HepG2 (cell line): ENCODE results near the gene TBCCD1. TPM values are rescaled to one million over a fixed set of nuclear protein-coding genes. Genes with fewer than 3 reads are reported as not detected.

Source experiments
- FOSL1 ChIP-seq: sonication (generic); formaldehyde crosslinking; IDR thresholded peaks from 2 replicates; pipeline ENCODE4 v1.9.0; 2021; ENCODE audit warnings: missing genetic modification reagents, borderline replicate concordance
- POLR2AphosphoS2 ChIP-seq: IDR thresholded peaks from 2 replicates; pipeline ENCODE4 v1.6.1; 2011; ENCODE audit warnings: low read depth, low read length, improper control_type of control experiment
- TAF15 ChIP-seq: fragments of 200-400 bp; formaldehyde crosslinking; IDR thresholded peaks from one replicate; pipeline ENCODE4 v1.6.1; 2018; ENCODE audit warnings: mild to moderate bottlenecking, low read depth, low read length; ENCODE audit not compliant: poor library complexity, severe bottlenecking
- ZNF563 ChIP-seq: sonication (generic); formaldehyde crosslinking; IDR thresholded peaks from 2 replicates; pipeline ENCODE4 v1.8.0; 2022; ENCODE audit warnings: mild to moderate bottlenecking, moderate library complexity, missing genetic modification reagents
- polyA plus RNA-seq, 8 experiments: library from polyadenylated mRNA; depleted of rRNA in 3 of 8; stranded (reverse) in 7 of 8; unstranded in 1 of 8; fragments of >200 nt; fragmentation: Illumina TruSeq in 4 of 8; extraction: Trizol in 4 of 8; gene quantifications; 2 replicates each; pipeline versions ENCODE4 v1.2.1 to v1.2.3, GENCODE V29; 2011 to 2016; ENCODE audit warnings: low read depth in 4 of 8, missing spikeins in 1 of 8, mixed read lengths in 1 of 8; ENCODE audit not compliant: insufficient read depth in 1 of 8
- total RNA-seq, 5 experiments: library from RNA; depleted of rRNA; stranded (reverse); fragments of >200 nt; fragmentation: Illumina TruSeq; extraction: Trizol; gene quantifications; 2 replicates each; pipeline ENCODE4 v1.2.3, GENCODE V29; 2016; ENCODE audit warnings: low read depth in 1 of 5
- TF ChIP-seq, protein P1 (sequence below): sonication (generic); formaldehyde crosslinking; conservative IDR thresholded peaks from 2 replicates; pipeline ENCODE4 v1.4.0; 2020; ENCODE audit warnings: missing genetic modification reagents
- TF ChIP-seq, protein P2 (sequence below): IDR thresholded peaks from 2 replicates; pipeline ENCODE4 v1.6.1; 2016; ENCODE audit warnings: missing compliant biosample characterization, missing genetic modification reagents, borderline replicate concordance
- TF ChIP-seq, protein P3 (sequence below): fragments of 450-650 bp; IDR thresholded peaks from 2 replicates; pipeline ENCODE4 v1.6.1; 2017; ENCODE audit warnings: mild to moderate bottlenecking
- TF ChIP-seq, protein P4 (sequence below): sonication (generic); formaldehyde crosslinking; IDR thresholded peaks from 2 replicates; pipeline ENCODE4 v1.4.0; 2020; ENCODE audit warnings: missing genetic modification reagents
- TF ChIP-seq, protein P5 (sequence below): sonication (generic); formaldehyde crosslinking; conservative IDR thresholded peaks from 2 replicates; pipeline ENCODE4 v1.8.0; 2022; ENCODE audit warnings: low read depth, missing genetic modification reagents

TBCCD1 gene
- total and polyA plus RNA-seq, 2 of the 13 experiments (the other 11 are each of a cell fraction or from before 2014, with no cell fraction given), result 13.6 to 16.2 TPM

DNA sequence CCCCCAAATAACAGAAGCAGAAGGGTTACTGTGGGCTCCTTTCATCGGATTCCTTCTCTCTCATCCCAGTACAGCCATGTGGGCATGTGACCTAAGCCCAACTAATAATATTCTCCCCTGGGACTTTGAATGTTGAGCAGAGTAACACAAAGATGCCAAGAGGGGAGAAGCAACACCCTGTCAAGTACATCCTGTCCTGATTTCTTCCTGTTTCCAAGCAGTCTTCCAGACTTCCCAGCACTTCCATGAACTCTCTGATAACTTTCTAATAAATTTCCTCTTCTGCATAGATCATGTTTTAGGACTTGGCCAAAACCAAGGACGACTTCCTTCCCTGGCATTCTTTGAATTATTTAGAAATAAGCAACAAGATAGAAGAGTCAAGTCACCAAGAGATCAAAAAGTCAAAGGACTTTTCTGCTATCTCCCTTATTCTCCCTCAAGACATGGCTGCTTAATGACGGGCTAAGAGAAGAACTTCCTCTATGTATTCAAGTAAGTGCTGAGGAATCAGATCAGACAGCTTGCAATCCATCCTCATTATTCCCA lies 60.9 kb downstream of the TBCCD1 start (continued):
- TF ChIP-seq, protein P1, sequence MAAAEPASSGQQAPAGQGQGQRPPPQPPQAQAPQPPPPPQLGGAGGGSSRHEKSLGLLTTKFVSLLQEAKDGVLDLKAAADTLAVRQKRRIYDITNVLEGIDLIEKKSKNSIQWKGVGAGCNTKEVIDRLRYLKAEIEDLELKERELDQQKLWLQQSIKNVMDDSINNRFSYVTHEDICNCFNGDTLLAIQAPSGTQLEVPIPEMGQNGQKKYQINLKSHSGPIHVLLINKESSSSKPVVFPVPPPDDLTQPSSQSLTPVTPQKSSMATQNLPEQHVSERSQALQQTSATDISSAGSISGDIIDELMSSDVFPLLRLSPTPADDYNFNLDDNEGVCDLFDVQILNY, result no peak
- TF ChIP-seq ZNF563, result no peak
- no peak for TF ChIP-seq TAF15
- TF ChIP-seq, protein P2, sequence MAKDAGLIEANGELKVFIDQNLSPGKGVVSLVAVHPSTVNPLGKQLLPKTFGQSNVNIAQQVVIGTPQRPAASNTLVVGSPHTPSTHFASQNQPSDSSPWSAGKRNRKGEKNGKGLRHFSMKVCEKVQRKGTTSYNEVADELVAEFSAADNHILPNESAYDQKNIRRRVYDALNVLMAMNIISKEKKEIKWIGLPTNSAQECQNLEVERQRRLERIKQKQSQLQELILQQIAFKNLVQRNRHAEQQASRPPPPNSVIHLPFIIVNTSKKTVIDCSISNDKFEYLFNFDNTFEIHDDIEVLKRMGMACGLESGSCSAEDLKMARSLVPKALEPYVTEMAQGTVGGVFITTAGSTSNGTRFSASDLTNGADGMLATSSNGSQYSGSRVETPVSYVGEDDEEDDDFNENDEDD (CRISPR knock-in tag), result no peak
- TF ChIP-seq, protein P3, sequence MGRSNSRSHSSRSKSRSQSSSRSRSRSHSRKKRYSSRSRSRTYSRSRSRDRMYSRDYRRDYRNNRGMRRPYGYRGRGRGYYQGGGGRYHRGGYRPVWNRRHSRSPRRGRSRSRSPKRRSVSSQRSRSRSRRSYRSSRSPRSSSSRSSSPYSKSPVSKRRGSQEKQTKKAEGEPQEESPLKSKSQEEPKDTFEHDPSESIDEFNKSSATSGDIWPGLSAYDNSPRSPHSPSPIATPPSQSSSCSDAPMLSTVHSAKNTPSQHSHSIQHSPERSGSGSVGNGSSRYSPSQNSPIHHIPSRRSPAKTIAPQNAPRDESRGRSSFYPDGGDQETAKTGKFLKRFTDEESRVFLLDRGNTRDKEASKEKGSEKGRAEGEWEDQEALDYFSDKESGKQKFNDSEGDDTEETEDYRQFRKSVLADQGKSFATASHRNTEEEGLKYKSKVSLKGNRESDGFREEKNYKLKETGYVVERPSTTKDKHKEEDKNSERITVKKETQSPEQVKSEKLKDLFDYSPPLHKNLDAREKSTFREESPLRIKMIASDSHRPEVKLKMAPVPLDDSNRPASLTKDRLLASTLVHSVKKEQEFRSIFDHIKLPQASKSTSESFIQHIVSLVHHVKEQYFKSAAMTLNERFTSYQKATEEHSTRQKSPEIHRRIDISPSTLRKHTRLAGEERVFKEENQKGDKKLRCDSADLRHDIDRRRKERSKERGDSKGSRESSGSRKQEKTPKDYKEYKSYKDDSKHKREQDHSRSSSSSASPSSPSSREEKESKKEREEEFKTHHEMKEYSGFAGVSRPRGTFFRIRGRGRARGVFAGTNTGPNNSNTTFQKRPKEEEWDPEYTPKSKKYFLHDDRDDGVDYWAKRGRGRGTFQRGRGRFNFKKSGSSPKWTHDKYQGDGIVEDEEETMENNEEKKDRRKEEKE, result no peak
- no peak for TF ChIP-seq POLR2AphosphoS2
- no peak for TF ChIP-seq FOSL1 (CRISPR knock-in tag)
- TF ChIP-seq, protein P4, sequence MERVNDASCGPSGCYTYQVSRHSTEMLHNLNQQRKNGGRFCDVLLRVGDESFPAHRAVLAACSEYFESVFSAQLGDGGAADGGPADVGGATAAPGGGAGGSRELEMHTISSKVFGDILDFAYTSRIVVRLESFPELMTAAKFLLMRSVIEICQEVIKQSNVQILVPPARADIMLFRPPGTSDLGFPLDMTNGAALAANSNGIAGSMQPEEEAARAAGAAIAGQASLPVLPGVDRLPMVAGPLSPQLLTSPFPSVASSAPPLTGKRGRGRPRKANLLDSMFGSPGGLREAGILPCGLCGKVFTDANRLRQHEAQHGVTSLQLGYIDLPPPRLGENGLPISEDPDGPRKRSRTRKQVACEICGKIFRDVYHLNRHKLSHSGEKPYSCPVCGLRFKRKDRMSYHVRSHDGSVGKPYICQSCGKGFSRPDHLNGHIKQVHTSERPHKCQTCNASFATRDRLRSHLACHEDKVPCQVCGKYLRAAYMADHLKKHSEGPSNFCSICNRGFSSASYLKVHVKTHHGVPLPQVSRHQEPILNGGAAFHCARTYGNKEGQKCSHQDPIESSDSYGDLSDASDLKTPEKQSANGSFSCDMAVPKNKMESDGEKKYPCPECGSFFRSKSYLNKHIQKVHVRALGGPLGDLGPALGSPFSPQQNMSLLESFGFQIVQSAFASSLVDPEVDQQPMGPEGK (CRISPR knock-in tag), result no peak
- TF ChIP-seq, protein P5, sequence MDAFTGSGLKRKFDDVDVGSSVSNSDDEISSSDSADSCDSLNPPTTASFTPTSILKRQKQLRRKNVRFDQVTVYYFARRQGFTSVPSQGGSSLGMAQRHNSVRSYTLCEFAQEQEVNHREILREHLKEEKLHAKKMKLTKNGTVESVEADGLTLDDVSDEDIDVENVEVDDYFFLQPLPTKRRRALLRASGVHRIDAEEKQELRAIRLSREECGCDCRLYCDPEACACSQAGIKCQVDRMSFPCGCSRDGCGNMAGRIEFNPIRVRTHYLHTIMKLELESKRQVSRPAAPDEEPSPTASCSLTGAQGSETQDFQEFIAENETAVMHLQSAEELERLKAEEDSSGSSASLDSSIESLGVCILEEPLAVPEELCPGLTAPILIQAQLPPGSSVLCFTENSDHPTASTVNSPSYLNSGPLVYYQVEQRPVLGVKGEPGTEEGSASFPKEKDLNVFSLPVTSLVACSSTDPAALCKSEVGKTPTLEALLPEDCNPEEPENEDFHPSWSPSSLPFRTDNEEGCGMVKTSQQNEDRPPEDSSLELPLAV (CRISPR knock-in tag), result no peak
